ENCODE measurements around the gene NKTR.
A peak's percentile ranks its signal among the peaks of the same experiment; 100 is the strongest.

NKTR gene

DNA sequence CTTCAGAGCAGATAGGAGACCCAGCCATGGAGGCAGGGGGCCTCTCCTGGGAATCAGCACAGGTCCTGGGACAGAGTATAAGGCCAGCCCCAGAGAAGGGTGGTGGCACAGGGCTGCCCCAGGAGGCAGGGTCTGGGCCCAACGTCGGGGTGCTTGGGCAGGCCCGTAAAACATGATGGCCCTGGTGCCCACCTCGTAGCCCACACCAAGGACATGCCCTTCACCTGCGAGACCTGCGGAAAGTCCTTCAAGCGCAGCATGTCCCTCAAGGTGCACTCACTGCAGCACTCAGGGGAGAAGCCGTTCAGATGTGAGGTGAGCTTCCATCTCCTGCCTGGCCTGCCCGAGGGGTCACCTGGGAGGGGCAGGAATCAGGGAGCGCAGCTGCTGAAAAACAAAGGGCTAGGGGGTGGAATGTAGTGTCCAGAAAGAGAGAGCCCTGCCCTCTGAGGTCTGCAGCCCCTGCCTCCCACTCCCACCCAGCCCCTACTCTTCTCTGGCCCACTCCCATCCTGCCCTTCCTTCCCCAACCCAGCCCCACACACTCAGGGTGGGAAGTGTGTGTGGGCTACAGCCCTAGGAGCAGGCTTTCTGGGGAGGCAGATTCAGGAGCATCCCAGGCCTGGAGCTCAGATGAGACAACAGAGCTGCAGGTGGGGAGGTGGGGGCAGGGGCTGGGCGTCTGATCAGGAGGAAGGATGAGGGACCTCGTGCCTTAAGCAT is 62.5 kb downstream of the NKTR start:
- DNase-seq: no peak

- DNase-seq: no peak
These were observed 63.3 kb downstream of the NKTR start for GRCh38 chr3:42663581-42664437.

GRCh38 chr3:42664438-42664803 is 63.9 kb downstream of the NKTR start:
- DNase-seq: no peak

DNA sequence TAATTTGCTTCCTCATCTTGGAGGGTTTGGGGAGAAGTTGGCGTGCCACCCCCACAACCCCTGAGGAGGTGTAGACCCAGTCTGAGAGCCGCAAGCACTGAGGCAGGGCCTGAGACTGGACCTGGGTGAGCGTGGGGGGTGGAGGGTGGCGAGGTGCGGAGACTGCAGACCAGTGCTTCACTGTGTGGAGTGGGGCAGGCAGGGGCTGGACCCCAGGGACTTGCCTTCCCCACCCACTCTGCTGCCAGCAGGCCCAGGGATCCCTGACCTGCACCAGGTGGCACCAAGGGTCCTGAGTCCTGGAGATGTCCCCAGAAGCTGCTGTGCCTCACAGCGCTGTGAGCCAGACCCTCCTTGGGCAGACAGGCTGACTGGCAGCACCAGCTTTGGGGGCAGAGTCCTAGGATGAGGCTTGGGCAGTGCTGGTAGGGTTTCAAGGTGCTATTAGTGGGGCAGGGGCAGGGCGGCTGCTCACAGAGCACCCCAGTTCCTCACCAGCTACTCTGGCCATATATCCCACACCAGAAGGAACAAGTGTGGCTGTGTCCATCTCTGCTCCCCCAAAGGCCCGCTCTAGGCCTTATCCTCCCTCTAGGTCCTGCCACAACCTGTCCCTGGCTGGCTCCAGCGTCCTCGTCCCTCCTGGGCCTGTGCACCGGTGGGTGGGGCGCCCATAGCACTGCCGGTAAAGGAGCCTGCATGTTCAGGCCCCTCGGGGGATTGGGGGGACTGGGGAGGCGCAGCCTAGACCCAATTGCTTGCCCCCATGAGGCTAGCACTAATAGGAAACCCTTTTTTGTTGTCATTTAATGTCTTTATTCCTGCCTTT is 64.8 kb downstream of the NKTR start:
- no peak for DNase-seq

GRCh38 chr3:42666022-42666421 is 65.5 kb downstream of the NKTR start:
- no peak for DNase-seq

- DNase-seq: no peak
These were observed 66.1 kb downstream of the NKTR start for GRCh38 chr3:42666577-42666998.

DNA sequence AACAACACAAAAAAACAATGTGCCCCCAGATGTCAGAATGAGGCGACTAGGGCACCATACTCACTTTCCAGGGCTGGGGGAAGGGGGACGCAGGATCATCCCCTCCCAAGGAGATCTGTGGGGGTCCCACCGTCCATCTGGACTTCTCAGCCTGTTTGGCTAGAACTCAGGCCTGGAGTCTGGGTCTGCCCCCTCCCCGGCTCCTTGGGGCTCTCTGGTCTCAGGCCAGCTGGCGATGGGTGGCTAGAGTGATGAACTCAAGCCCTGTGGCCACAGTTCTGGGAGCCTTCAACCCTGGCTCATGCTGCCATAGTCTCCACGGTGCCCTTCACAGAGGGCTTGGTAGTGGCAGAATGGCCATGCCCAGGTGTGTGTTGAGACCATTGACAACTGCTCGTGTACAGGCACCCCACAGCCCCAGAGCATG is 66.6 kb downstream of the NKTR start:
- DNase-seq: no peak

DNA sequence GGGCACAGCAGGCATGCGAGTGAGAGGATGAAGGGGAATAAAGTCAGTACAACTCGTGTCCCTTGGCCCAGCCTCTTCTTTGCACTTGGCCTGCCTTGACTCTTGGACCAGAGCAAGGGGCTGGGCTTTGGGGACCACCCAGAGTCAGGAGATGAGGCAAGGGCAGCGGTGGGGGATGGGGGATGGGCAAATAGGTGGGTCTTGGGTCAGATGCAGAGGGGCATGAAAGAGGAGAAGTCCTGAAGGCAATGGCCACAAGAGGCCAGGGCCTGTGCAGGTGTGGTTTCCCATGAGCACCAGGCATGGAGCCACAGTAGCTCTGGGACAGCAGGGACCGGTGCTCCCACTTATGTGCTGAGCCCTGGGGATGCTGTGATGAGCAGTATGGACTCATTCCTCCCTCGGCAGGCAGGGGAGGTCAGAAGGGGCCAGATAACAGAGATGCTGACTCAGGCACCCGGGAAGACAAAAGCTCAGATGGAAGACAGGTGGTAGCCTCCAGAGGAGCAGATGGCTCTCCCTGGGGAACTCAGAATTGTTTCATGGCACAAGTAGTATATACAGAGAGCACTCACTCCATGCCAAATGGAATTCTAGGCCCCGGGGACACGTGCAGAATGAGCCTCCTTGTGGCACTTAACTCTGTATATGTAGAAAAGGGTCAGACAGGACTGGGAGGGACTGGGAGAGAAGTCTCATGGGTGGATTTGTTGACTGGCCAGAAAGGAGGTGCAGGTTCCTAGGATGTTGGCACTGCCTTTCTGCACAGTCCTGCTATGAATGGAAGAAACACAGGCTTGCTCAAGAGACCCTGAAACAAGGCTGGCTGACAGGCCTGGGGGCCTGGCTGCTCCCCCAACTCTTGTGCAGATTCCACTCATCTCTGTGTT is 67.3 kb downstream of the NKTR start:
- DNase-seq: peak; percentile 53

DNA sequence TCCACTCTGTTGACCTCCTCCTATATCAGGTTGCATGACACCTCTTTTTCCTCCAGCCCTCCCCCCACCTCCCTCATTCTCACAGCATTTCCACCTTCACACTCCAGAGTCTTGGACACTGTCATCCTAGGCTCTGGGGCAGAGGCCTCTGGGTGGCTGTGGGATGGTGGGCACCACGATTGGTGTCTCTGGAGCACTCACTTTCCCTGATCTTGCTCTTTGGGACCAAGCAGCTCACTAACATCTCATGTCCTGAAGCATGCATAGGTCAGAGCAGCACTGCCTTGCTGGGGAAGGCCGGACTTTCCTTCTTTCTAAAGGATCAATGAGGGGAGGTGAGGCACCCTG is 67.9 kb downstream of the NKTR start:
- DNase-seq: no peak

DNA sequence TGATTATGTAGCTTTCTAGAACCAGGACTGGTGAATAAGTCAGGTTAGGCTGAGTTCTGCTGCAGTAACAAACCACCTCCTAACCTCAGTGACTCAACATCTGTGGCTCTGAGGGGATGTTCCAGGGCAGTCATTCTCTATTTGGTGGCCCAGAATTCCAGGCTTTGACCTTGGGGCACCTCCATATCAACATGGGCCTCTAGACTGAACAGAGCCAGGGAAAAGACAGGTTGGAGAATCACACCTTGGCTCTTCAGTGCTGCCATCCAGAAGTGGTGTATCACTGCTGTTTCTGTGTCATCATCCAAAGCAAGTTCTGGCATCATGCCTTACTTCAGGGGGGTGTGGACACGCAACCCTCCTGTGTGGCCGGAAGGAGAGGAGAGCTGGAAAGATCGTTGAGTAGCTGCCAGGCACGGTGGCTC is 68.3 kb downstream of the NKTR start:
- no peak for DNase-seq

GRCh38 chr3:42670051-42670576 is 69.6 kb downstream of the NKTR start:
- DNase-seq: no peak

- no peak for DNase-seq
These were observed 70.2 kb downstream of the NKTR start for GRCh38 chr3:42670670-42671069.

GRCh38 chr3:42672515-42672914 is 72.0 kb downstream of the NKTR start:
- DNase-seq: no peak

DNA sequence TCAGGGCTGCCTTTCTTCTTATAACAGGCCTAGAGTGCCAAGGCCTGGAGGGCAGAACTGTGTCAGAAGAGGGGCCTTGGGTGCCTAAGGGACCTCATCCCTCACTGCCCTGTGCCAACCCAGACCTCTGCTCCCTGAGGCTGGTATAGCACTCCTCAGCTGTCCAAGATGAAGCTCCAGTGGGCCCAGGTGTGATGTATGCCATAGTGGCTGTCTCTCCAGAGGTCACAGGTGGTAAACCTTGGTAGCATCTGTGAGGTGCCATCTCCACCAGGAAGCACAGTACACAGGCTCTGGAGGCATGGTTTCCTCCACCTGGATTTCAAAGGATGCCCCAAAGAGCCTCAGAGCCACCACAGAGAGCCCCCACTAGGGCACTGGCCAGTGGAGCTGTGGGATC is 72.6 kb downstream of the NKTR start:
- DNase-seq: no peak

DNA sequence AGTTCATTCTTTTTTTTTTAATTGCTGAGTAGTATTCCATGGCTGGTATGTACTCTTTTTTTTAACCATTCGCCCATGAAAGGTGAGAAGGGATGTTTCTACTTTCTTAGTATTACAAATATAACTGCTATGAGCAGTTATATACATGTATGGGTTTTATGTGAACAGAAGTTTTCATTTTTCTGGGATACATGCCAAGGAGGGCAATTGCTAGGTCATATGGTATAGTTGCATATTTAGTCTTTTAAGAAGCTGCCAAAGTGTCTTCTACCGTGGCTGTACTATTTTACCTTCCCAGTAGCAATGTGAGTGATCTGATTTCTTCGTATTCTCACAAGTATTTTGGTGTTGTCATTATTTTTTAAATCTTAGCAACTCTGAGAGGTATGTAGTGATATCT is 73.7 kb downstream of the NKTR start:
- no peak for DNase-seq

GRCh38 chr3:42675909-42676308 is 75.4 kb downstream of the NKTR start:
- DNase-seq: no peak

DNA sequence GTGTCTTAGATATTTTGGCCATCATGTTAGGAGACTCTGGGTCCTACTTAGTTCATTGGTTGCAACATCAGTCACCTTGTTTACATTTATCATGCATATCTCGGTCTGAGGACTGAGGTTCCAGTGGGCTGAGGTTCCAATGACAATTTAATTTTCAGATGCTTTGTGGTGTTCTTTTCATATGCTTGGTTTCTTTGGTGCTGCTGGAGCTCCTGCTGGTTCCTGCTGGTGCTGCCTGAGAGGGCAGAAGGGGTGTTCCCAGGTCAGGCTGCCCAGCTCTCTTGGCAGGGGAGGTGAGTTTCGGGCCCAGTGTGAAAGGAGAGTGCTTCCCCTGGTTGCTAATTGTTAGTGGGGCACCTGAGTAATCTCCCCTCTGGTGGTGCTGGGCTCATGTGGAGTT is 78.0 kb downstream of the NKTR start:
- DNase-seq: no peak

GRCh38 chr3:42680271-42680670 is 79.8 kb downstream of the NKTR start:
- DNase-seq: no peak

DNA sequence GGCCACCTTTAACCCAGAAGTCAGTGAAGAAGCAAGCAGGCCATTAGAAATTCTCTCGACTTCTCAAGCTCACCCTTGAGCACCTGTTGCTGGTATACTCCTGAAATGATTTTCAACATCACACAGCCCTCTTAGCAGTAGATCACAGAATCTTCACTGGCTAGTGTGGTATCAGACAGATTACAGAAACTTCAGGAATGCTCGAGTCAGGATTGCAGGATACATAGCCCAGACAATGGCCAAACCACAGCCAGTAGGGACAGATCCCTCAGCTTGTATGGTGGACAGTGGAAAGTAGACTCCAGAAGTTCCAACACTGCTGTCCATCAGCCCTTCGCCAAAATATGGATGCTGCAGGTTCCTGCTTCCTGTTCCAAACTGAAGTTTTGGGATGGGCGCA is 80.3 kb downstream of the NKTR start:
- no peak for DNase-seq

GRCh38 chr3:42681361-42682038 is 81.0 kb downstream of the NKTR start:
- no peak for DNase-seq

GRCh38 chr3:42682301-42683070 is 82.0 kb downstream of the NKTR start:
- no peak for DNase-seq
